Neural progenitor cell (in vitro differentiated cells): ENCODE measurements around the gene PARP14.
"Not testable (repeated sequence)": the region's sequence is repeated elsewhere in the genome, so short reads cannot be mapped to it uniquely, and the experiment has no call there.

Experiments used
- EZH2 ChIP-seq: fragments of 200-600 bp; sonication (generic); IDR thresholded peaks from 2 replicates; pipeline ENCODE4 v1.6.1; 2017; ENCODE audit warnings: antibody characterized with exemption, mild to moderate bottlenecking, moderate library complexity
- EZH2phosphoT487 ChIP-seq: fragments of 200-600 bp; sonication (generic); IDR thresholded peaks from 2 replicates; pipeline ENCODE4 v1.6.1; 2017; ENCODE audit warnings: antibody characterized with exemption
- TF ChIP-seq, protein P1 (sequence below): fragments of 200-600 bp; sonication (generic); IDR thresholded peaks from 2 replicates; pipeline ENCODE4 v1.5.1; 2017; ENCODE audit warnings: antibody characterized with exemption, mild to moderate bottlenecking

DNA sequence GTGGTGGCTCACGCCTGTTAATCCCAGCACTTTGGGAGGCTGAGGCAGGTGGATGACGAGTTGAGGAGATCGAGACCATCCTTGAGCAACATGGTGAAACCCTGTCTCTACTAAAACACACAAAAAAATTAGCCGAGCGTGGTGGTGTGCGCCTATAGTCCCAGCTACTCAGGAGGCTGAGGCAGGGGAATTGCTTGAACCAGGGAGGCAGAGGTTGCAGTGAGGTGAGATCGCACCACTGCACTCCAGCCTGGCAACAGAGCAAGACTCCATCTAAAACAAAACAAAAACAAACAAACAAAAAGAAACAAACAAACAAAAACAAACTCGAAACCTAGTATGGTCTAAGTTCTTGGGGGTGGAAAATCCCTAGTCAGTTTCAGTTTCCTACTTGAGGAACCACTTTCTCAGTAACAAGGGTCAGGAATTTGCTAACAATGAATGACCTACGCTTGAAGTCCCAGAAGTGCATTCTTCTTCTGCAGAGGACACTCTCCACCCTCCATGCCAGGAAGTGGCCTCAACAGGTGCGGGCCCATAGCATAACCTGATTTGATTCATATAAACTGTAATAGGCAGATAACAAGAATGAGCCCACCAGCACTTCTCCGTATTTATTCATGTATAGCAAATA is 2.3 kb downstream of the PARP14 start:
- TF ChIP-seq, protein P1, sequence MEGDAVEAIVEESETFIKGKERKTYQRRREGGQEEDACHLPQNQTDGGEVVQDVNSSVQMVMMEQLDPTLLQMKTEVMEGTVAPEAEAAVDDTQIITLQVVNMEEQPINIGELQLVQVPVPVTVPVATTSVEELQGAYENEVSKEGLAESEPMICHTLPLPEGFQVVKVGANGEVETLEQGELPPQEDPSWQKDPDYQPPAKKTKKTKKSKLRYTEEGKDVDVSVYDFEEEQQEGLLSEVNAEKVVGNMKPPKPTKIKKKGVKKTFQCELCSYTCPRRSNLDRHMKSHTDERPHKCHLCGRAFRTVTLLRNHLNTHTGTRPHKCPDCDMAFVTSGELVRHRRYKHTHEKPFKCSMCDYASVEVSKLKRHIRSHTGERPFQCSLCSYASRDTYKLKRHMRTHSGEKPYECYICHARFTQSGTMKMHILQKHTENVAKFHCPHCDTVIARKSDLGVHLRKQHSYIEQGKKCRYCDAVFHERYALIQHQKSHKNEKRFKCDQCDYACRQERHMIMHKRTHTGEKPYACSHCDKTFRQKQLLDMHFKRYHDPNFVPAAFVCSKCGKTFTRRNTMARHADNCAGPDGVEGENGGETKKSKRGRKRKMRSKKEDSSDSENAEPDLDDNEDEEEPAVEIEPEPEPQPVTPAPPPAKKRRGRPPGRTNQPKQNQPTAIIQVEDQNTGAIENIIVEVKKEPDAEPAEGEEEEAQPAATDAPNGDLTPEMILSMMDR: not testable (repeated sequence)
- not testable (repeated sequence) for TF ChIP-seq EZH2, EZH2phosphoT487
